GM12878 (cell line): Measurements from ENCODE around the gene SHB. TPM values are rescaled to one million over a fixed set of nuclear protein-coding genes. Genes with fewer than 3 reads are reported as not detected.

Experiments used
- DPF2 ChIP-seq: fragments of 450-650 bp; IDR thresholded peaks from 2 replicates; pipeline ENCODE4 v1.6.1; 2017; ENCODE audit warnings: mild to moderate bottlenecking
- GATAD2B ChIP-seq: fragments of 450-650 bp; conservative IDR thresholded peaks from 2 replicates; pipeline ENCODE4 v1.6.1; 2017; ENCODE audit warnings: low read depth, mild to moderate bottlenecking, moderate library complexity
- HSF1 ChIP-seq: fragments of 150-350 bp; IDR thresholded peaks from 2 replicates; pipeline ENCODE4 v1.6.1; 2014; ENCODE audit warnings: mild to moderate bottlenecking, low read depth, low read length
- MTA2 ChIP-seq: fragments of 450-650 bp; IDR thresholded peaks from 2 replicates; pipeline ENCODE4 v1.6.1; 2016; ENCODE audit warnings: low read depth, mild to moderate bottlenecking, moderate library complexity
- NKRF ChIP-seq: fragments of 450-650 bp; conservative IDR thresholded peaks from 2 replicates; pipeline ENCODE4 v1.6.1; 2017; ENCODE audit warnings: mild to moderate bottlenecking, moderate library complexity
- NRF1 ChIP-seq: conservative IDR thresholded peaks from 2 replicates; pipeline ENCODE4 v1.6.1; 2011; ENCODE audit warnings: mild to moderate bottlenecking, low read depth, low read length, improper control_type of control experiment
- ZBTB40 ChIP-seq: fragments of 450-650 bp; IDR thresholded peaks from 2 replicates; pipeline ENCODE4 v1.6.1; 2016; ENCODE audit warnings: mild to moderate bottlenecking, moderate library complexity, borderline replicate concordance
- ZNF592 ChIP-seq: fragments of 450-650 bp; IDR thresholded peaks from 2 replicates; pipeline ENCODE4 v1.6.1; 2017; ENCODE audit warnings: mild to moderate bottlenecking, moderate library complexity
- polyA plus RNA-seq, 11 experiments: library from polyadenylated mRNA; depleted of rRNA in 4 of 11; unstranded in 6 of 11; stranded (reverse) in 5 of 11; fragments of >200 nt; fragmentation: Nextera tagmentation in 4 of 11; fragmentation: Illumina TruSeq in 1 of 11; extraction: Ambion mirVana in 4 of 11; extraction: Trizol in 1 of 11; gene quantifications; 1 replicate in 1 of 11; 2 replicates in 10 of 11; pipeline versions ENCODE4 v1.2.1 to v1.2.3, GENCODE V29; 2011 to 2016; ENCODE audit warnings: inconsistent platforms in 2 of 11, missing spikeins in 2 of 11, low read depth in 1 of 11
- total RNA-seq, 4 experiments: library from RNA; depleted of rRNA in 3 of 4; stranded (reverse); fragments of >200 nt in 3 of 4; fragmentation: Illumina TruSeq in 1 of 4; extraction: Trizol in 1 of 4; gene quantifications; 2 replicates each; pipeline versions ENCODE4 v1.2.1 to v1.2.3, GENCODE V29; 2013 to 2021

Gene SHB
- total and polyA plus RNA-seq, 10 of the 15 experiments (the other 5 are each of a cell fraction or from before 2014, with no cell fraction given): 0.29 to 6.2 (median 1.3) TPM

- peak; percentile 86 for TF ChIP-seq ZNF592
- TF ChIP-seq NRF1: no peak
- peak; percentile 79 for TF ChIP-seq DPF2
- no peak for TF ChIP-seq ZBTB40
- TF ChIP-seq HSF1: no peak
- TF ChIP-seq MTA2: peak; percentile 47; the same call in 1 of the 2 replicates
- TF ChIP-seq NKRF: no peak
- TF ChIP-seq GATAD2B: peak; percentile 57
Measured at GRCh38 chr9:38107811-38108304, 38.8 kb upstream of the SHB start (continued).
